WI38 (cell line): ENCODE results near the gene ADSS1.

Experiments used
- H3K4me3 ChIP-seq: 2 replicates; pipeline ENCODE4 v1.5.1; 2011; ENCODE audit warnings: low read depth, mild to moderate bottlenecking, control low read depth, low read length
- TF ChIP-seq, protein P1 (sequence below): IDR thresholded peaks from 2 replicates; pipeline ENCODE4 v1.5.1; 2012; ENCODE audit warnings: low read depth, mild to moderate bottlenecking, control low read depth, low read length

ADSS1 gene

DNA sequence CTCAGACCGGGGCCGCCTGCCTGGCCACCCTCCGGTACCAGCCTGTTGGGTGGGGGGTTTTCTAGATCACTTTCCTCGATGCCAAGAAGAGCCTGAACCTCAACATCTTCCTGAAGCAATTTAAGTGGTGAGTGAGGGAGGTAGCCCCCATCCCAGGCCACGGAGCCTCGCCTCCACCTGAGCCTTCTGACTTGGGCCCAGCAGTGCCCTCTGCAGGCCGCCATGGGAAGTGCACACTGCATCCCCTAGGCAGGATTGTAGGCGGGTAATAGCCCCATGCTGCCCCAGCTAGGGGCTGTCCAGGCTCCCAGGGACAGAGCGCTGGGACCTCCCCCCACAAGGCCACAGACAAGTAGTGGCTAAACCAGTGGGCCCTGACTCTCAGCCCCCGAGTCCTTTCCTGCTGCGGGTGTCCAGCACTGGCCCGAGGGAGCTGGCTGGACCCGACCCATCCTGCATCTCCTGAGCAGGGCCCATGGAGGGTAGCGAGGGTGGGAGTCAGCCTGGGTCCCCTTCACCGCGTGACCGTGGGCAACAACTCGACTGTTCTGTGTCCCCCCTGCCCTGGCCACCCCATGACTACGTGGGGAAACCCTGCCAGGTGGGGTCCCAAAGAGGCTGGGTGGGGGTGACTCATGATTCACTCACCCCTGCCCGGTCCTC is 15.3 kb upstream of the ADSS1 start:
- TF ChIP-seq, protein P1, sequence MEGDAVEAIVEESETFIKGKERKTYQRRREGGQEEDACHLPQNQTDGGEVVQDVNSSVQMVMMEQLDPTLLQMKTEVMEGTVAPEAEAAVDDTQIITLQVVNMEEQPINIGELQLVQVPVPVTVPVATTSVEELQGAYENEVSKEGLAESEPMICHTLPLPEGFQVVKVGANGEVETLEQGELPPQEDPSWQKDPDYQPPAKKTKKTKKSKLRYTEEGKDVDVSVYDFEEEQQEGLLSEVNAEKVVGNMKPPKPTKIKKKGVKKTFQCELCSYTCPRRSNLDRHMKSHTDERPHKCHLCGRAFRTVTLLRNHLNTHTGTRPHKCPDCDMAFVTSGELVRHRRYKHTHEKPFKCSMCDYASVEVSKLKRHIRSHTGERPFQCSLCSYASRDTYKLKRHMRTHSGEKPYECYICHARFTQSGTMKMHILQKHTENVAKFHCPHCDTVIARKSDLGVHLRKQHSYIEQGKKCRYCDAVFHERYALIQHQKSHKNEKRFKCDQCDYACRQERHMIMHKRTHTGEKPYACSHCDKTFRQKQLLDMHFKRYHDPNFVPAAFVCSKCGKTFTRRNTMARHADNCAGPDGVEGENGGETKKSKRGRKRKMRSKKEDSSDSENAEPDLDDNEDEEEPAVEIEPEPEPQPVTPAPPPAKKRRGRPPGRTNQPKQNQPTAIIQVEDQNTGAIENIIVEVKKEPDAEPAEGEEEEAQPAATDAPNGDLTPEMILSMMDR, result peak; percentile 97
- H3K4me3 ChIP-seq, result no peak overlapping the region

GRCh38 chr14:104709387-104710039 is 14.5 kb upstream of the ADSS1 start:
- H3K4me3 ChIP-seq, result no peak overlapping the region
- TF ChIP-seq, protein P1, result no peak

DNA sequence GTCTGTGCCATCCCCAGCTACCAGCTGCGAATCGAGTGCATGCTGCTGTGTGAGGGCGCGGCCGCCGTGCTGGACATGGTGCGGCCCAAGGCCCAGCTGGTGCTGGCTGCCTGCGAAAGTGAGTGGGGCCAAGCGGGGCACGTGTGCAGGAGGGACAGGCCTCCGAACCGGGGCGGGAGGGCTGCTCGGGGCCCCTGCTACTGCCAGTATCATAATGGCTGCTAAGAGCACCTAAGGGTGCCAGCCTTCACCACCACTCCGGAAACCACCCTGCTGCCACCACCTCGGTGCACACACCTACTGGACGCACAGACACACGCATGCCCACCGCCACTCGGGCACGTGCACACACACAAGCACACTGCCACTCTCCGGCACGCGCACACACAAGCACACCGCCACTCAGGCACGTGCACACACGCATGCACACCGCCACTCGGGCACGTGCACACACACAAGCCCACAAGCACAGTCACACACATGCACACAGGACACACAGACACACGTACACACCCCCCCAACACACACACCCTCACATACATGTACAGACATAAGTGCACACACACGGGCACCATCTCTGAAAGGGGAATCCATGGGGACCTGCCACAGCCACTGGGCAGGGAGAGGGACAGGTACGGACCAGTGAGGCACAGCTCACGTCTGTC is 13.8 kb upstream of the ADSS1 start:
- TF ChIP-seq, protein P1, result no peak
- H3K4me3 ChIP-seq, result no peak overlapping the region

- TF ChIP-seq, protein P1, result no peak
- no peak overlapping the region for H3K4me3 ChIP-seq
Measured at GRCh38 chr14:104712881-104713734, 10.9 kb upstream of the ADSS1 start.

- TF ChIP-seq, protein P1, result no peak
- no peak overlapping the region for H3K4me3 ChIP-seq
Measured at GRCh38 chr14:104714066-104714465, 10.0 kb upstream of the ADSS1 start.

DNA sequence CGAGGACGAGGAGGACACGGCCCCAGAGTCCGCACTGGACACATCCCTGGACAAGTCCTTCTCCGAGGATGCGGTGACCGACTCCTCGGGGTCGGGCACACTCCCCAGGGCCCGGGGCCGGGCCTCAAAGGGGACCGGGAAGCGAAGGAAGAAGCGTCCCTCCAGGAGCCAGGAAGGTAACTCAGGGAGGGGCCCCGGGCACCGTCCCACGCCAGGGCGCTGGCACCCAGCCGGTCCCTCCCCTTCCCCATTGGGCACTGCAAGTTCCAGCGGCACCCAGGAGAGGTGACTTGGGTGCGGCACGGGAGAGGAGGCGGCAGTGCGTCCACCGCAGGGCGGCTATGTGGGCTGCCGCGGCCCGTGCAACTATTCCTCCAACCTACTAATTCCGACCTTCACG is 9.3 kb upstream of the ADSS1 start:
- no peak overlapping the region for H3K4me3 ChIP-seq
- TF ChIP-seq, protein P1, result no peak
